DND-41 (cell line): ENCODE measurements around the gene ATP8A2.
"Not testable (repeated sequence)": the region's sequence is repeated elsewhere in the genome, so short reads cannot be mapped to it uniquely, and the experiment has no call there.

Experiments
- EZH2 ChIP-seq: IDR thresholded peaks from 3 replicates; pipeline ENCODE4 v1.6.1; 2012; ENCODE audit warnings: borderline replicate concordance, low read depth, mild to moderate bottlenecking, moderate library complexity, low read length, inconsistent platforms; ENCODE audit not compliant: severe bottlenecking
- TF ChIP-seq, protein P1 (sequence below): IDR thresholded peaks from 2 replicates; pipeline ENCODE4 v1.5.1; 2012; ENCODE audit warnings: borderline replicate concordance, low read length, moderate library complexity, mild to moderate bottlenecking; ENCODE audit not compliant: poor library complexity, severe bottlenecking; ENCODE audit errors: extremely low read depth

DNA sequence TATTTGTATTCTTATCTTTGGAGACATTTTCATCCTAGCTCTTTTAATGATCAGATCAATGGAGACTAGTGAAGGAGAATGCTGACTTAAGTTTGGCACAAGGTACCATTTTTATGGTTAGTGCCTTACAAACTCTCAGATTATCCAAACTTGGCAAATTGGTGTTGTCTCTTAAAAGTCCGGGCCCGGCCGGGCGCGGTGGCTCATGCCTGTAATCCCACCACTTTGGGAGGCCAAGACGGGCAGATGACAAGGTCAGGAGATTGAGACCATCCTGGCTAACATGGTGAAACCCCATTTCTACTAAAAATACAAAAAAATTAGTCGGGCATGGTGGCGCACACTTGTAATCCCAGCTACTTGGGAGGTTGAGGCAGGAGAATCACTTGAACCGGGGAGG is 177.2 kb downstream of the ATP8A2 start:
- TF ChIP-seq, protein P1, sequence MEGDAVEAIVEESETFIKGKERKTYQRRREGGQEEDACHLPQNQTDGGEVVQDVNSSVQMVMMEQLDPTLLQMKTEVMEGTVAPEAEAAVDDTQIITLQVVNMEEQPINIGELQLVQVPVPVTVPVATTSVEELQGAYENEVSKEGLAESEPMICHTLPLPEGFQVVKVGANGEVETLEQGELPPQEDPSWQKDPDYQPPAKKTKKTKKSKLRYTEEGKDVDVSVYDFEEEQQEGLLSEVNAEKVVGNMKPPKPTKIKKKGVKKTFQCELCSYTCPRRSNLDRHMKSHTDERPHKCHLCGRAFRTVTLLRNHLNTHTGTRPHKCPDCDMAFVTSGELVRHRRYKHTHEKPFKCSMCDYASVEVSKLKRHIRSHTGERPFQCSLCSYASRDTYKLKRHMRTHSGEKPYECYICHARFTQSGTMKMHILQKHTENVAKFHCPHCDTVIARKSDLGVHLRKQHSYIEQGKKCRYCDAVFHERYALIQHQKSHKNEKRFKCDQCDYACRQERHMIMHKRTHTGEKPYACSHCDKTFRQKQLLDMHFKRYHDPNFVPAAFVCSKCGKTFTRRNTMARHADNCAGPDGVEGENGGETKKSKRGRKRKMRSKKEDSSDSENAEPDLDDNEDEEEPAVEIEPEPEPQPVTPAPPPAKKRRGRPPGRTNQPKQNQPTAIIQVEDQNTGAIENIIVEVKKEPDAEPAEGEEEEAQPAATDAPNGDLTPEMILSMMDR, result not testable (repeated sequence)
- TF ChIP-seq EZH2, result not testable (repeated sequence)
